ENCODE measurements around the gene NPAS3. TPM values are rescaled to one million over a fixed set of nuclear protein-coding genes. Genes with fewer than 3 reads are reported as not detected.

The NPAS3 gene
- total and polyA plus RNA-seq, 2 of the 13 experiments (the other 11 are each of a cell fraction or from before 2014, with no cell fraction given) = not detected

- no peak for TF ChIP-seq ZNF773 (CRISPR knock-in tag; IDR thresholded peaks at IDR 0.05; ENCODE audit: borderline replicate concordance)
- no peak for TF ChIP-seq SAFB2 (CRISPR knock-in tag; IDR thresholded peaks at IDR 0.05; ENCODE audit: borderline replicate concordance, low read depth)
- no peak for TF ChIP-seq ZNF329 (CRISPR knock-in tag; IDR thresholded peaks at IDR 0.05; ENCODE audit: low read depth)
- TF ChIP-seq AFF4 (CRISPR knock-in tag; IDR thresholded peaks at IDR 0.05) = no peak
- TF ChIP-seq DMAP1 (CRISPR knock-in tag; IDR thresholded peaks at IDR 0.05) = no peak
- no peak for TF ChIP-seq MAF1 (CRISPR knock-in tag; IDR thresholded peaks at IDR 0.05; ENCODE audit: borderline replicate concordance)
- no peak for TF ChIP-seq TRIM24 (CRISPR knock-in tag; IDR thresholded peaks at IDR 0.05)
- TF ChIP-seq ZNF44 (CRISPR knock-in tag; IDR thresholded peaks at IDR 0.05) = no peak
- TF ChIP-seq NFKB2 (CRISPR knock-in tag; IDR thresholded peaks at IDR 0.05; ENCODE audit: borderline replicate concordance) = no peak
- no peak for TF ChIP-seq EP300 (IDR thresholded peaks at IDR 0.05; ENCODE audit: low read depth in 2 of 2, low read length in 2 of 2)
- no peak for TF ChIP-seq EP300 (CRISPR knock-in tag; IDR thresholded peaks at IDR 0.05; ENCODE audit: borderline replicate concordance)
These were observed 704.9 kb downstream of the NPAS3 start (continued) for GRCh38 chr14:33643426-33644181.

Data from HepG2 (cell line).